DMS53 treated with DMSO at 0.1 percent for 48 hours (cell line): ENCODE measurements around the gene NCK2.
"Not testable (repeated sequence)": the region's sequence is repeated elsewhere in the genome, so short reads cannot be mapped to it uniquely, and the experiment has no call there.

Source experiments
- DNase-seq: peaks from one replicate; lab custom pipeline; 2025; ENCODE audit not compliant: unreplicated experiment; lab: John Stamatoyannopoulos, UW

NCK2 gene

DNA sequence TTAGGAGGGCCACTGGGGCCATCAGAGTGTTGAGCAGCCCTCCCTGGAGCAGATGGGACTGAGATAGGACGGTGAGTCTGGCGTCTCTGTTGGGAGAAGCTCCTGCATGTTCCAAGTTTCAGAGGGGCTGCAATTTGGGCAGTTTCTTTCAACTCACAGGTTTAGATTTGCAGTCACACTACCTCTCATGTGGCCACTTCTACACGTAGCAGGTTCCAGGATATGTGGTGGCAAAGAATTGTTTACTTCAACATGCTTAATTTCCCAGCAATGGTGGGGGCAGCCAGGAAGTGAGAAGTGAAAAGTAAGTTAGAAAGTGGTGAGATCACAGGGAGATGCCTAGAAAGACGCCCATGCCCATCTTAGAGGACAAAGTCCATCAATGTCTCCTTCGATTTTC lies 9.3 kb downstream of the NCK2 start:
- DNase-seq, result no peak

DNA sequence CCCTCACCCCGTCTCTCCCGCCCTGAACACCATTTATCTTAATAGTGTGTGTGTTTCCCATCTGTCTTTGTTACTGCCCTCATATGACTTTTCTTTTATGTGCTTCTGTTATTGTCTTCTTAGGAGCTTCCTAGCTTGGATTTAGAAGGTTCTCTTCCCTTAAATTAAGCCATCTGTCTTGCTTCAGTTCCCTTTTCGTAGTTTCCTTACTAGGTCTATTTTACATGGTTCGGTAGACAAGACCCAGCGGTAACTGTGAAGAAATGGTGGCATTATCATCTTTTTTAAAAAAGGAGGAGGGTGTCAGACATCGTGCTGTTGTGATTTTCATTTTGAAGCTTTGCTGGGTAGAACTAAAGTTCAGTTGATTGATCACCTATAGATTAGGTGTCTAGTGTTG lies 10.3 kb downstream of the NCK2 start:
- no peak for DNase-seq

DNA sequence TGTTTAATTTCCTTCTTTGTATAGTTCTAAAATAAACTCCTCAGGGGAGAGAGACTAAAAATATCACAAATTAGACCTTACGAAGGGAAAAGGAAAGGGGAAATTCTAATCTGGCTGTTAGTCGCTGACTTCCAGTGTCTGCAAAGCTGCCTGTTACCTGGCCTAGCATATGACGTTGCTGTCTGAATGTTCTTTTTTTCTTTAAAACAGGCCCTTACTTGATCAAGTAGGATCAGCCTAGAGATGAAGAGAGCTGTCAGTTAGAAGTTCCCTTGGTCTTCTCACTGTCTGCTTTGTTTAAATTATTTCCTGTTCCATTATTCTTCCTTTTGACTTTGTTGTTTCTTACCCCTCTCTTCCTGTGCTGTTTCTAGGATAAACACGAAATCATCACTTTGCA lies 11.2 kb downstream of the NCK2 start:
- DNase-seq, result no peak

DNA sequence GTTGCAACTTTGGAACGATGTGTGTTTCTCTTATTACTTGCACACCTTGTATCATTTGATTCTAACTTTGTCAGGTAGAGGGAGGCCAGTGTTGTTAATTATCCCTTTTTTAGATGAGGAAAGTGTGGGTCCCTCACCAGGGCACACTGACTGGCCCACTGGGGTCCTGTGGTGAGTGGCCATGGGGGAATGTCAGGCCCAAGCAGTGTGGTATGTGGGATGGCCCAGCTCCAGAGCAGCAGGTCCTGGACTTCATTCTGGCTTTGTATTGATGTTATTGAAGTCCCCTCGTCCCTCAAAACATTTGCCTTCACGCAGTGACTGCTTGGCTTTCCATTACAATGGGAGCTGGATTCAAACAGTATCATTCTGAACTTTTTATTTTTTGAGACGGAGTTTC lies 11.7 kb downstream of the NCK2 start:
- DNase-seq, result no peak

DNA sequence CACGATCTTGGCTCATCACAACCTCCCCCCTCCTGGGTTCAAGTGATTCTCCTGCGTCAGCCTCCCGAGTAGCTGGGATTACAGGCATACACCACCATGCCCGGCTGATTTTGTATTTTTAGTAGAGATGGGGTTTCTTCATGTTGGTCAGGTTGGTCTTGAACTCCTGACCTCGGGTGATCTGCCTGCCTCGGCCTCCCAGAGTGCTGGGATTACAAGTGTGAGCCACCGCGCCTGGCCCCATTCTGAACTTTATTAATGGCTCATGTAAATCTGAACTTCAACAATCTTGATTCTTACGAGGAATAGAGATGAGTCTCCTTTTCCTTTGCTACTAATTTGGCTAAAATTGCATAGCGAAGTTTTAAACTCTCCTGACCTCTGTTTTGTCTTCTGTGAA lies 12.2 kb downstream of the NCK2 start:
- not testable (repeated sequence) for DNase-seq

DNA sequence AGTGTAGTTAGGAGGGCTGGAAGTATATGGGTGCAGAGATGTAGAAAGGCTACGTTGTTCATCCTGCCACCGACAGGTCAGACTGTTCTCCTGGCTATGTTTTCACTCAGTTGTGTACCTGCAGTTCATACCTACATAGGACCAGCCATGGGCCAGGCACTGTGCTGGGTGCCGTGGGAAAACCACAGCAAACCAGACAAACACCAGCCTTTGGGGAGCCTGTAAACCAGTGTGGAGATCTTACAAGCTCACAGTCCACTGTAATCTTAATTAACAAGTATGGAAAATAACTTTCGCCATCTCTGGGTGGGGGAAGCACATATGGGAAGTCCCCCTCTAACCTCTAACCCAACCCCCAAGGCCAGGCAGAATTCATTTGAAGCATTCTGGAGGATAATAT lies 12.7 kb downstream of the NCK2 start:
- DNase-seq, result no peak

DNA sequence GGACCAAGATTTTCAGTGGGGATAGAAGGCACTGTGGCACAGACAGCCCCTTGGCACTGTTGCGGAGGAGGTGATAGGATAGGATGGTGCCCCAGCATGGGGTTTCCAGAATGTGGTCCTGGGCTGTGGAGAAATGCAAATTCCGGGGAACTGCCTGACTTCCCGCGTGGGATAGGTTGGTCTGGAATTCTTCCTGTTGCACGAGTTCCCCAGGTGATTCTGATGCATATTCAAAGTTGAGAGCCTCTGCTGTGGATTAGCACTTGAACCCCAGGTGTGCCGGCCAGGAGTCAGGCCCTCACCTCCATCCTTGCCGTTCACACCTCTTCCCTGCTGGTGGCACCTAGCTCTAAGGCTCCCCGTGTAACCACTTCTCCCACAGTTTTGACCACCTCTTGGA lies 15.5 kb downstream of the NCK2 start:
- DNase-seq, result no peak

DNA sequence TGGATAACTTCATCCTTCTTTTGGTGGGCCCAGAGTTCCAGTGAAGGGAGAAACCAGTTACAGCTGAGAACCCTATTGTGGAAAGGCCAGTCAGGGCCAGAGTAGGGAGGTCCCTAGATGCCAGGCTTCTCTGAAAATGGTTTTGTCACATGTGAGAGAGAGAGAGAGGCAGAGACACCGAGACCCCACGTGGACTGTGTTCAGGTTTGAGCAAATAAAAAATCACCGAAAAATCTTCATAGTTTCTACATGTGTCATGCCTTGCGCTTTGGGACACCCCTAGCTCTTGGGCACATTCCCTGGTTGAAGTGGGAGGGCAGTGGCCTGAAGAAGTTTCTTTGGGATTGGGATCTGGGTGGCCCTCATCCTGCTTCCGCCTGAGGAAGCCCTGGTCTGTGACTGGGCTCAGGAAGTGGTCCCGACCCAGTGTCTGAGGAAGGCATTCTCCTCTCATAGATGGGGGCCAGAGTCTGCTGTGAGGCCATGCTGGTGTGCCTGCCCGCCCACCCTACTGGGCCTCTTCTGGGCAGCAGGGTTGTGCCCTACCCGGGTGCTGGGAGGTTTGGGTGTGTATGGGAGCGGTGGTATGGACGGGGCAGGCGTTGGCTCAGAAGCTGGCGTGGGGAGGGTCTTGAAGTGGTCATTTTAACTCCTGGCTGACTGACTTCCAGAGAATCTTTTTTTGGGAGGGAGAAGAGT lies 16.1 kb downstream of the NCK2 start:
- DNase-seq, result no peak

DNA sequence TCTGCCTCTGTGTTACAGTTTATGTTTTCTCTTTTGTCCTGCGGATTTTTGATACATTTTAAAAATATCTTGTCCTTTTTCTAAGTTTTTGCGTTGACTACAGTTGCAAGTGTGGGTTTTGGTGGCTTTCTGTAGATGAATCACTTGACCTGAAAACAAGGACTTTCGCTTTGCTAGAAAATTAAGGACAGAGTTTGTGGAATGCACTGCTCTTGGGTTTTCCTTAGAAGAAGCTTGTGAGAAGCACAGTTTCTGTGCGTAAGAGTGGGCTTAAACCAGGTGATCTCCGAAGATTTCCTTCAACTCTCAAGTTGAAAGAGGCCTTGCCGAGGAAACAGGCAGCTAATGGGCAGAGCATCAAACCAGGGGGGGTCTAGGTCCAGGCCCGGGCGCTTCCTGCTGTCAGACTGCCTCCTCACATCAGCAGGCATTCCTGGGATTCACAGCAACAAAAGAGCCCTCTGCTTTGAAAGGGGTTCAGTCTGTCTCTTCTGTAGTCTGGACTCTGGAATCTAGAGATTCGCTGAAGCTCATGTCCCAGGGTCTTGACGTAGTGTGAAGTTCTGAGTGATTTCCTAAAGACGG lies 17.3 kb downstream of the NCK2 start:
- no peak for DNase-seq

DNA sequence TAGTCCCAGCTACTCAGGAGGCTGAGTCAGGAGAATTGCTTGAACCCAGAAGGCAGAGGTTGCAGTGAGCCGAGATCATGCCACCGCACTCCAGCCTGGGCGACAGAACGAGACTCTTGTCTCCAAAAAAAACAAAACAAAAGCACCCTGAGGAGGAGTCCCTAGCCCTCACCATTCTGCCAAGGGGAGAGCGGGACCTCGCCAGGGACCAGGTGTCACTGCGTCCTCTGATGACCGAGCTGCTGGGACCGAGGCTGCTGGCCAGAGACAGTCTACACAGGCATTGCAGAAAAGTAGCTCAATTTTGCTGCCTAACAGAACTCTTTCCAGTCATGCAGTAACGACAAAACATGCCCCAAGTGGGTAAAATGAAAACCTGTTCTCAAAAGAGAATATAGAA lies 18.4 kb downstream of the NCK2 start:
- DNase-seq, result no peak

DNA sequence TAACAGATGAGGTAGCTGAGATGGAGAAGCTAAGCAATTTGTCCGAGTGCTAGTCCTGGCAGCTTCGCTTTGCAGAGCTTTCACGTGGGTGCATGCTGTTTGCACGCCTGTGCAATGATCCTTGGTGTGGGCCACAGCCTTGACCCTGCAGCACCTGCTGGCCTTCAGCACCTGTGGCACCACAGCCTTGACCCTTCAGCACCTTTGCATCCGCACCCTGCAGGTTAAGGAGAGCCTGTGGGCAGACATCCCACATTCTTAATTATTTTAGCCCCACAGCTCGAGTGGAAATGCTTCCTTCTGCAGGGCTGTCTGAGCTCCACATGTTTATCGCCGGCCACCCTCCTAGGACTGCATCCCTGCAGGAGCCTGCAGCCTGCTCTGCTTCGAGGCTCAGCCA lies 19.3 kb downstream of the NCK2 start:
- DNase-seq, result no peak

DNA sequence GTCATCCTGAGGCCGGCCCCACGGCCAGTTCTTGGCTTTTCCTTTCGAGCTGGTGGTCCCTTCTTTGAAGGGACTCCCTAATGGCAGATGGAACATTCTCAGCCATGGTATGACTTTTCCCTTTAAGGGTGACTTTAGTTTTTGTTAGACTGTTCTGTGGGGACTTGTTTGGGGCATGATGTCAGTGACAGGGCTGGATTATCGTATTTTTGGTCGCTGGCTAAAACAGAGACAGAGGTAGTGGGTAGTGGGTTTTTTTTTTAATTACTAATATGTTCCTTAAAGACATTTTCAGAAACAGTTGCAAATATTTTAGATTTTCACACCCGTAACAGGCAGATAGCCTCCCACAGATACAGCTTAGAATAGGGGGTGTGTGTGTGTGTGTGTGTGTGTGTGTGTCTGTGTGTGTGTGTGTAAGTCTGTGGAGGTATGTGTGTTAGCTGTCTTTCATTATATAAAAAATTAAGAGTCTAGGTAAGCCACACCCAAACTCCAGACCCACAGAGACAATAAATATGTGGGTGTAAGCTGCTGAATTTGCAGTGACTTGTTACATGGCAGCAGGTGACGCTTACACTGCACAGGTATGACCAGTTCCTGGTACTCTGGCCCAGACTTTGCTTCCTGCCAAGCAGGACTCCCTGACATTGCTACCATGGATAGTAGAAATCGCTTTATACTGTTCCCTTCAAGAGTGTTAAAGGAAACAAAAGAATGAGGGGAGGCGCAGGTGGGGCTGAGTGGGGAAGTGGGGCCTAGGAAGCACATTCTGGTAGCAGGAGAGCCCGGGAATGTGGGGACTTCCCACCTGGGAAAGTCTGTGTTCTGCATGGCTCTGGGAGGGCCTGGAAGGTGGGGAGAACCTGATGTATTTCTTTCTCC lies 20.9 kb downstream of the NCK2 start:
- DNase-seq, result no peak

DNA sequence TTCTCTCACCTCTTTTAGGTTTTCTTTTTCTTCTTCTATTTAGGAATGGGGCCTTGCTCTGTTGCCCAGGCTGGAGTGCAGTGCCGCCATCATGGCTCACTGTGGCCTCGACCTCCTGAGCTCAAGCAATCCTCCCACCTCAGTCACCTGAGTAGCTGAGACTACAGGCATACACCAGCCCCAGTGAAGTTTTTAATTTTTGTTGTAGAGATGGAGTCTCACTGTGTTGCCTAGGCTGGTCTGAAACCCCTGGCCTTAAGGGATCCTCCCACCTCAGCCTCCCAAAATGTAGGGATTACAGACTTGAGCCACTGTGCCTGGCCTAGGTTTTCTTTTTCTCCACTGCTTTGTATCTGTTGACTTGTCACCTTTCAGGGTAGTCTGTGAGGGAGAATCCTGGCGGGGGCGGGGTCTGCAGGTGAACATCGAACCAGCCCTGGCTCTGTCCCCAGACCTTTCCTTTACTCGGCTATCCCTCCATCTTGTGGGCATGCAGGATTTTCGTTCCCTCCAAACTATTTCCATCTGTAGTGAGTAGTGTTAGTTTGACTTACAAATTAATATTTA lies 21.7 kb downstream of the NCK2 start:
- no peak for DNase-seq

DNA sequence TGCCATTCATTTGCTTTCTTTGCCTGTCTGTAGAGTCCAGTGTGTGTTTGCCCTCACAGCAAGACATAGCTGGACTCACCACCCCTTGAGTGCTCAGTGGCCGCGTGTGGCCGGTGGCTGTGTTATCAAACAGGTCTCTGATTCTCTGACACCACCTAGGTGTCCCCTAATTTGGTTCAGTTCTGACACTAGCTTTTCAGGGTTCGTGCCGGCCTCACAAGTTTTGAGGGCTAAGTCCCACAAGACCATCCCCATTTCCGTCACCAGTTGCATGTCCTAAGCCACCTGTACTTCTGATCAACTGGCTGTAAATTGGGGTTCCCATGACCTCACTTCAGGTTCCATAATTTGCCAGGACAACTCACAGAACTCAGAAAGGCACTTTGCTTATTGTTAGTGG lies 23.5 kb downstream of the NCK2 start:
- no peak for DNase-seq

DNA sequence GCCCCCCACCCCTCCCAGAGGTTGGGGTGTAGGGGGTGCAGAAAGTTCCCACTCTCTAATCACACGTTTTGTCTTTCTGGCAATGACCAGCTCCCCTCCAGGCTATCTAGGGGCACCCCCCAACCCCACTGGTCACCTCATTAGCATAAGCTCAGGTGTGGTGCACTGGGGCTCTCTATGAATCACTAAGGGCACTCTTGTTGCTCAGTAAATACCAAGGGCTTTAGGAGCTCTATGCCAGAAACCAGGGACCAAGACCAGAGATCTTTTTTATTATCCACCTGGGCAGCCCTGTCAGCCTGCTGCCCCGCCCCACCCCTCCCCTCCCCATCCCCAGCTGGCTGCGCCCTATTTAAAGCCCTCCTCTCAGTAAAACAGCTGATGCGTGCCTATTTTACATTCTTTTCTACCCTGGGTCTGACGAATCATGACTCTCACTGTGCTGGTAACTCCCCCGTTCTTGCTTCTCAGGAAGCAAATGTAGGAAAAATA lies 24.3 kb downstream of the NCK2 start:
- no peak for DNase-seq

DNA sequence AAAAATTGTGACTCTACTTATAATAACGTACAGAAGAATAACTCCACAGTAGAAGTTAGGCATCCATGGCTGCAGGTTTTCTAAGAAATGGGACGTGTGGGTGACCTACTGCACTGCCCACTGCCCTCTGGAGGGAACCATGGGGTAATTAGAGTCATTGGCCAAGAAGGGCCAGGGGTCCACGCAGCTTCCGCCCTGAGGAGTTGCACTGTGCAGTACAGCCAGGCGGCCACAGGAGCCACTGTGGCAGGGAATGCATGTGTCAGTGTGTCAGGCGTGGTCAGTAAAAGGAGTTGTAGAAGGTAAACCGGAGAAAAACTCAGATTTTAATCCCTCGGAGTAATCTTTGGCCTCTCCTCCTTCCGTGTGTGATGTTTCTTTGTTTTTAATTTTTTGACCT lies 24.8 kb downstream of the NCK2 start:
- DNase-seq, result no peak

DNA sequence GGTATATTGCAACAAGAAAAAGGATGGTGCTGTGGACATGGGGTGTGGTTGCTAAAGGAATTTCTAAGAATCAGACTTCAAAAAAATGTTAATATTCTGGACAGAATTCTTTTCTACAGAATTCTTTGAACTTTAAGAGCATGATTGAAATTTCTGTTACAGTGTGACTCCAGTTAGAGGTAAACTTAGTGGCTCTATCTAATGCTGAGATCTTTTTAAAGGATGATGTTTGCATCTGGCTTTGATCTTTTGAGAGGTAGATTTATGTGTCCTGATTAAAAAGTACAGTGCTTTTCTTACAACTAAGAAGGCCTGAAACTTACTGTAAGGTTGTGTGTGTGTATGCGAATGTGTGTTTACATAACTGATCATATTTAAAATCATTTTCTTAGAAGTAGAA lies 25.4 kb downstream of the NCK2 start:
- DNase-seq, result no peak

DNA sequence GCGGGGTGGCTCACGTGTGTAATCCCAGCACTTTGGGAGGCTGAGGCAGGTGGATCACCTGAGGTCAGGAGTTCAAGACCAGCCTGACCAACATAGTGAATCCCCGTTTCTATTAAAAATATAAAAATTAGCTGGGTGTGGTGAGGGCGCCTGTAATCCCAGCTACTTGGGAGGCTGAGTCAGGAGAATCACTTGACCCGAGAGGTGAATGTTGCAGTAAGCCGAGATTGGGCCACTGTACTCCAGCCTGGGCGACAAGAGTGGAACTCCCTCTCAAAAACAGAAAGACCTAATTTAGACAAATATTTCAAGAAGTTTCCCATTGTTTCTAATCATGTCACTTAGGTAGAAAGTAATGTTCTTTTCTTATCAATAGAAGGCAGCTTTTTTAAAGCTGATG lies 26.6 kb downstream of the NCK2 start:
- not testable (repeated sequence) for DNase-seq

DNA sequence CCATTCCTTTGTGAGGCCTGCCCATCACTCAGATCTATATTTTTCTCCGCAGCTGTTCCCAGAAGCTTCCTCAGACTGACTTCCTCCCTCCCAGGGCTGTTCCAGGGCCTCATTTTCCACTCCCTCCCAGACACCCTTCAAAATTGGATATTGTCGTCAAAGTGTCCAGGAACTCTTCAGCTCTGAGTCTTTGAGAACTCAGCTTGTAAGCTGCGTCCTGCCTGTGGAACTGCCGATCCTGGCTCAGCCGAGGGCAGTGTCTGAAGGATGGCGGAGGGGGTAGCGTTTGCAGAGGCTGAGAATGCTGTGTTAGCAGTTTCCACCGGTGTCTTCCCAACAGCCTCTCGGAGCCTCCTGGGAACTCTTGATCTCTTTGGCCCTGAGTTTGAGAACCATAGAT lies 27.1 kb downstream of the NCK2 start:
- DNase-seq, result no peak

DNA sequence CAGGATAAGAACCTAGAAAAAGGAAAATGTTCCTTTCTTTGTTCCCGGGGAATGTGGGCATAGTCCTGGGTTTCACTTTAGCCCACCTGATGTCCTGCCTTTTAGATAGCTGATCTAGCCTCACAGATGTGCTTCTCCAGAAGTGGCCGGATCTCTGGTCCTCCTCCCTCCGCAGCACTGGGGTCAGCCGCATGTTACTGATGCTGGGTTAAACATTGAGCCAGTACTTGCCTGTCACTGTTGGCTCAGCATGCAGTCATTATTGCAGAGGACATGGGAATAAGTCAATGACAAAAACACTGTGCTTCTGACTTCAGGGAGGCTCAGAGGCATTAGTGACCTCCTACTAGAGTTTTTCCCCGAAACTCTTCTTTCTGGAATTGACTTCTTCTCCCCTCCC lies 27.6 kb downstream of the NCK2 start:
- DNase-seq, result no peak

DNA sequence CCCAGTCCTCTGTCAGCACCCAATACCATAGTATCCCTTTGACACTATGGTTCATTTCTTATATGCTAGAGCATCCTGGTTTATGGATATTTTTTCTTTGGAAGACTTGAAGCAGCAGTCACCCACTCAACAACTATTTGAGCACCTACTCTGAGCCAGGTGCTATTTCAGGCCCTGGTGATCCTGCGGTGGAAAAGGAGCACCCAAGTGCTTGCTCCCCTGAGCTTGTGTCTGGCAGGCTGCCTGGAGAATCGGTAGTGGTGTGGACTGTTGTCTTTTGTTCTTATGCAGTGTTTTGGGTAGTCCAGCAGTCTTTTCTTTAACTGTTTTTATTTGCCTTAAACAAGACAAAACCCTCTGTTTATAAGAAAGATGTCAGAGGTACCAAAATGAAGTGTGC lies 28.9 kb downstream of the NCK2 start:
- no peak for DNase-seq
